A549 (cell line): Measurements from ENCODE around the gene DTWD2.

Source experiments
- JUN ChIP-seq, 2 experiments: fragments of >200 bp; sonication (Bioruptor Twin); formaldehyde crosslinking; IDR thresholded peaks; 2 replicates in 1 of 2; 3 replicates in 1 of 2; pipeline ENCODE4 v1.6.1; 2016 to 2017
- TF ChIP-seq, protein P1 (sequence below): fragments of >200 bp; sonication (Bioruptor Twin); formaldehyde crosslinking; IDR thresholded peaks from 3 replicates; pipeline ENCODE4 v1.5.1; 2016

- TF ChIP-seq, protein P1, sequence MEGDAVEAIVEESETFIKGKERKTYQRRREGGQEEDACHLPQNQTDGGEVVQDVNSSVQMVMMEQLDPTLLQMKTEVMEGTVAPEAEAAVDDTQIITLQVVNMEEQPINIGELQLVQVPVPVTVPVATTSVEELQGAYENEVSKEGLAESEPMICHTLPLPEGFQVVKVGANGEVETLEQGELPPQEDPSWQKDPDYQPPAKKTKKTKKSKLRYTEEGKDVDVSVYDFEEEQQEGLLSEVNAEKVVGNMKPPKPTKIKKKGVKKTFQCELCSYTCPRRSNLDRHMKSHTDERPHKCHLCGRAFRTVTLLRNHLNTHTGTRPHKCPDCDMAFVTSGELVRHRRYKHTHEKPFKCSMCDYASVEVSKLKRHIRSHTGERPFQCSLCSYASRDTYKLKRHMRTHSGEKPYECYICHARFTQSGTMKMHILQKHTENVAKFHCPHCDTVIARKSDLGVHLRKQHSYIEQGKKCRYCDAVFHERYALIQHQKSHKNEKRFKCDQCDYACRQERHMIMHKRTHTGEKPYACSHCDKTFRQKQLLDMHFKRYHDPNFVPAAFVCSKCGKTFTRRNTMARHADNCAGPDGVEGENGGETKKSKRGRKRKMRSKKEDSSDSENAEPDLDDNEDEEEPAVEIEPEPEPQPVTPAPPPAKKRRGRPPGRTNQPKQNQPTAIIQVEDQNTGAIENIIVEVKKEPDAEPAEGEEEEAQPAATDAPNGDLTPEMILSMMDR, result no peak
- TF ChIP-seq JUN (IDR thresholded peaks at IDR 0.05), result no peak
These were observed 47.9 kb upstream of the DTWD2 start for GRCh38 chr5:119036101-119036762.
